Fibroblast of villous mesenchyme (primary cell): ENCODE results near the gene PRELID2. TPM values are rescaled to one million over a fixed set of nuclear protein-coding genes. Genes with fewer than 3 reads are reported as not detected.

ENCODE experiments used
- DNase-seq: peaks from one replicate; pipeline ENCODE4 v3.0.0-alpha.2; 2010; ENCODE audit warnings: low read depth
- H3K4me3 ChIP-seq: 2 replicates; pipeline ENCODE4 v1.5.1; 2011; ENCODE audit warnings: low read depth, mild to moderate bottlenecking, low read length
- CTCF ChIP-seq: IDR thresholded peaks from 2 replicates; pipeline ENCODE4 v1.5.1; 2012; ENCODE audit warnings: low read depth, mild to moderate bottlenecking, low read length; ENCODE audit not compliant: insufficient read depth
- total RNA-seq: library from RNA; depleted of rRNA; stranded (reverse); fragments of >200 nt; gene quantifications from 2 replicates; pipeline ENCODE4 v1.2.3, GENCODE V29; 2012

PRELID2 gene
- total RNA-seq, 1 donor: 35.0 TPM

GRCh38 chr5:145830594-145830993 is 4.5 kb downstream of the PRELID2 start:
- no peak for TF ChIP-seq CTCF
- DNase-seq: peak; percentile 46
- no peak overlapping the region for H3K4me3 ChIP-seq

GRCh38 chr5:145829708-145830361 is 5.3 kb downstream of the PRELID2 start:
- DNase-seq: no peak
- TF ChIP-seq CTCF: no peak
- no peak overlapping the region for H3K4me3 ChIP-seq

GRCh38 chr5:145826895-145827674 is 8.1 kb downstream of the PRELID2 start:
- no peak overlapping the region for H3K4me3 ChIP-seq
- no peak for DNase-seq
- TF ChIP-seq CTCF: no peak

- H3K4me3 ChIP-seq: no peak overlapping the region
- DNase-seq: peak; percentile 69
- TF ChIP-seq CTCF: peak; percentile 72
Observed at GRCh38 chr5:145825751-145826180, 9.4 kb downstream of the PRELID2 start.

- DNase-seq: no peak
- no peak overlapping the region for H3K4me3 ChIP-seq
- TF ChIP-seq CTCF: no peak
Observed at GRCh38 chr5:145824040-145824439, 11.1 kb downstream of the PRELID2 start.

GRCh38 chr5:145818604-145819003 is 16.5 kb downstream of the PRELID2 start:
- no peak overlapping the region for H3K4me3 ChIP-seq
- TF ChIP-seq CTCF: no peak
- no peak for DNase-seq
